Keratinocyte (primary cell): ENCODE measurements around the gene CIBAR2. TPM values are rescaled to one million over a fixed set of nuclear protein-coding genes. Genes with fewer than 3 reads are reported as not detected.

Experiments used
- DNase-seq: peaks from one replicate; pipeline ENCODE4 v3.0.0-alpha.2; 2011; ENCODE audit warnings: low read depth, missing footprints, low spot score
- FAIRE-seq: peaks from 2 replicates; lab custom pipeline; 2011; peaks lifted over from hg19 to GRCh38; lab: Jason Lieb, UNC
- H2AFZ ChIP-seq: 2 replicates; pipeline ENCODE4 v1.6.0; 2012; ENCODE audit warnings: low read length, control low read depth, inconsistent platforms; ENCODE audit not compliant: control insufficient read depth
- H3K27ac ChIP-seq: 2 replicates; pipeline ENCODE4 v1.5.1; 2011; ENCODE audit warnings: low read length; ENCODE audit not compliant: control insufficient read depth, insufficient read depth
- H3K27me3 ChIP-seq: 3 replicates; pipeline ENCODE4 v1.6.0; 2011; ENCODE audit warnings: low read length; ENCODE audit not compliant: control insufficient read depth, insufficient read depth; ENCODE audit errors: extremely low read depth
- H3K36me3 ChIP-seq, 2 experiments: 2 replicates in 1 of 2; 3 replicates in 1 of 2; pipeline ENCODE4 v1.5.1; 2011; ENCODE audit warnings: low read length in 2 of 2, mild to moderate bottlenecking in 1 of 2; ENCODE audit not compliant: control insufficient read depth in 2 of 2, insufficient read depth in 2 of 2; ENCODE audit errors: extremely low read depth in 1 of 2
- H3K4me1 ChIP-seq: 3 replicates; pipeline ENCODE4 v1.5.1; 2011; ENCODE audit warnings: low read length; ENCODE audit not compliant: control insufficient read depth, insufficient read depth; ENCODE audit errors: extremely low read depth
- H3K4me2 ChIP-seq: 3 replicates; pipeline ENCODE4 v1.6.0; 2011; ENCODE audit warnings: low read depth, low read length; ENCODE audit not compliant: control insufficient read depth, insufficient read depth; ENCODE audit errors: extremely low read depth
- H3K4me3 ChIP-seq, 3 experiments: fragments of 200-600 bp in 1 of 3; sonication (generic) in 1 of 3; 2 replicates in 2 of 3; 3 replicates in 1 of 3; pipeline ENCODE4 v1.5.1; 2011 to 2016; ENCODE audit warnings: low read length in 3 of 3, mild to moderate bottlenecking in 3 of 3, control low read depth in 2 of 3, inconsistent platforms in 1 of 3, low read depth in 1 of 3, mixed read lengths in 1 of 3, mixed run types in 1 of 3, moderate library complexity in 1 of 3; ENCODE audit not compliant: control insufficient read depth in 2 of 3, insufficient read depth in 2 of 3; ENCODE audit errors: extremely low read depth in 1 of 3
- H3K79me2 ChIP-seq: 2 replicates; pipeline ENCODE4 v1.6.0; 2012; ENCODE audit warnings: low read length; ENCODE audit not compliant: control insufficient read depth, insufficient read depth
- H3K9ac ChIP-seq: 3 replicates; pipeline ENCODE4 v1.6.0; 2011; ENCODE audit warnings: low read length; ENCODE audit not compliant: control insufficient read depth, insufficient read depth; ENCODE audit errors: extremely low read depth
- H3K9me1 ChIP-seq: 3 replicates; pipeline ENCODE4 v1.6.0; 2011; ENCODE audit warnings: low read length; ENCODE audit not compliant: control insufficient read depth, insufficient read depth; ENCODE audit errors: extremely low read depth
- H3K9me3 ChIP-seq: 2 replicates; pipeline ENCODE4 v1.5.1; 2012; ENCODE audit warnings: low read depth, low read length; ENCODE audit not compliant: control insufficient read depth
- H4K20me1 ChIP-seq: 3 replicates; pipeline ENCODE4 v1.6.0; 2011; ENCODE audit warnings: low read length; ENCODE audit not compliant: control insufficient read depth, insufficient read depth; ENCODE audit errors: extremely low read depth
- CTCF ChIP-seq, 3 experiments: IDR thresholded peaks in 1 of 3; conservative IDR thresholded peaks in 1 of 3; optimal IDR thresholded peaks in 1 of 3; 2 replicates in 2 of 3; 3 replicates in 1 of 3; pipeline versions ENCODE3 to v1.5.1; 2011; ENCODE audit warnings: low read length in 3 of 3, mild to moderate bottlenecking in 3 of 3, moderate library complexity in 2 of 3, control low read depth in 1 of 3, inconsistent platforms in 1 of 3; ENCODE audit not compliant: insufficient read depth in 2 of 3; ENCODE audit errors: extremely low read depth in 1 of 3
- EZH2 ChIP-seq: IDR thresholded peaks from one replicate; pipeline ENCODE4 v1.6.1; 2012; ENCODE audit warnings: inconsistent platforms, mild to moderate bottlenecking, low read length, moderate library complexity
- dilution Hi-C: fragments of 300-500 bp; cut with MboI; formaldehyde crosslinking; loops from one replicate; pipeline ENCODE4 v1.7.0; 2020; ENCODE audit warnings: low sequenced_read_pairs; ENCODE audit not compliant: extremely low pct_ligation_motif_present
- polyA plus RNA-seq, 5 experiments: library from polyadenylated mRNA; depleted of rRNA in 3 of 5; stranded (reverse) in 3 of 5; stranded (forward) in 1 of 5; unstranded in 1 of 5; fragments of >200 nt; gene quantifications; 1 replicate in 1 of 5; 2 replicates in 3 of 5; 3 replicates in 1 of 5; pipeline versions ENCODE4 v1.2.1 to v1.2.3, GENCODE V29; 2011 to 2012; ENCODE audit warnings: missing spikeins in 2 of 5, low read depth in 1 of 5, low replicate concordance in 1 of 5

The CIBAR2 gene
- polyA plus RNA-seq, 1 donor (not counting 4 experiments of a cell fraction or from before 2014, with no cell fraction given), result not detected

GRCh38 chr16:85139881-85140339 is 27.6 kb upstream of the CIBAR2 start:
- Histone ChIP-seq H3K27ac (no peak overlapping the region), H3K79me2 (no peaks in the 10 kb centered on the region), H3K9ac (no peak overlapping the region), H3K27me3 (peaks cover 29% of the 10 kb centered on the region), H3K4me3 (no peak overlapping the region), H3K36me3 (no peaks in the 10 kb centered on the region), H3K4me1 (peaks cover 3% of the 10 kb centered on the region), H3K9me3 (no peaks in the 10 kb centered on the region), H3K9me1 (no peaks in the 10 kb centered on the region), H4K20me1 (no peaks in the 10 kb centered on the region), H2AFZ (no peak overlapping the region), H3K4me2 (no peak overlapping the region)
- DNase-seq (no peak), FAIRE-seq (no peak)
- dilution Hi-C loops, result no loop called here
- no peak for TF ChIP-seq EZH2
- TF ChIP-seq CTCF (optimal IDR thresholded peaks at IDR 0.05 in 1 of 3, IDR thresholded peaks at IDR 0.05 in 1 of 3, conservative IDR thresholded peaks at IDR 0.05 in 1 of 3; ENCODE audit: extremely low read depth in 1 of 3, insufficient read depth in 2 of 3, low read length in 3 of 3), result no peak

GRCh38 chr16:85138825-85139627 is 26.8 kb upstream of the CIBAR2 start:
- Histone ChIP-seq H3K27me3 (peaks cover 32% of the 10 kb centered on the region), H4K20me1 (no peaks in the 10 kb centered on the region), H3K79me2 (no peaks in the 10 kb centered on the region), H3K4me1 (peaks cover 3% of the 10 kb centered on the region), H3K9ac (no peak overlapping the region), H3K27ac (no peak overlapping the region), H3K9me3 (no peaks in the 10 kb centered on the region), H3K9me1 (no peaks in the 10 kb centered on the region), H2AFZ (no peak overlapping the region), H3K4me3 (no peak overlapping the region), H3K36me3 (no peaks in the 10 kb centered on the region), H3K4me2 (no peak overlapping the region)
- FAIRE-seq (no peak), DNase-seq (no peak)
- TF ChIP-seq EZH2 (no peak), CTCF (optimal IDR thresholded peaks at IDR 0.05 in 1 of 3, IDR thresholded peaks at IDR 0.05 in 1 of 3, conservative IDR thresholded peaks at IDR 0.05 in 1 of 3; ENCODE audit: extremely low read depth in 1 of 3, insufficient read depth in 2 of 3, low read length in 3 of 3) (no peak)
- dilution Hi-C loops, result no loop called here
